HUES64 (cell line): ENCODE measurements around the gene TBC1D14.

Source experiments
- H3K27ac ChIP-seq: 2 replicates; pipeline ENCODE4 v1.7.0; 2013; ENCODE audit warnings: low read depth, low read length, inconsistent platforms
- H3K27me3 ChIP-seq: 2 replicates; pipeline ENCODE4 v1.6.1; 2013; ENCODE audit warnings: mild to moderate bottlenecking, low read length; ENCODE audit not compliant: insufficient read depth
- H3K36me3 ChIP-seq: 2 replicates; pipeline ENCODE4 v1.6.1; 2013; ENCODE audit warnings: mild to moderate bottlenecking, low read length; ENCODE audit not compliant: insufficient read depth
- H3K4me1 ChIP-seq: 2 replicates; pipeline ENCODE4 v1.6.1; 2013; ENCODE audit warnings: mild to moderate bottlenecking, low read length, moderate library complexity; ENCODE audit not compliant: insufficient read depth
- H3K4me3 ChIP-seq: 2 replicates; pipeline ENCODE4 v1.5.1; 2013; ENCODE audit warnings: mild to moderate bottlenecking, low read length, moderate library complexity
- H3K9ac ChIP-seq: 2 replicates; pipeline ENCODE4 v1.6.1; 2013; ENCODE audit warnings: mild to moderate bottlenecking, low read depth, low read length
- H3K9me3 ChIP-seq: 2 replicates; pipeline ENCODE4 v1.6.1; 2013; ENCODE audit warnings: low read depth, low read length; ENCODE audit not compliant: insufficient read depth
- WGBS: fragments of 150-250, 120-280 bp; methylation state at CpG from one replicate; pipeline ENCODE4 v1.1.7; 2013; ENCODE audit warnings: missing lambda C conversion rate; 5-methylcytosine and 5-hydroxymethylcytosine counted together

TBC1D14 gene

GRCh38 chr4:7051905-7052304 lies 142.3 kb downstream of the TBC1D14 start:
- WGBS = 95% methylated on average over 14 of the region's 14 CpGs
- H3K27ac ChIP-seq = no peak overlapping the region
- no peaks in the 10 kb centered on the region for H3K27me3 ChIP-seq
- H3K4me1 ChIP-seq = no peaks in the 10 kb centered on the region
- H3K9ac ChIP-seq = no peak overlapping the region
- H3K4me3 ChIP-seq = no peak overlapping the region
- peaks cover 23% of the 10 kb centered on the region for H3K36me3 ChIP-seq
- no peaks in the 10 kb centered on the region for H3K9me3 ChIP-seq

- no peak overlapping the region for H3K27ac ChIP-seq
Measured at GRCh38 chr4:7052313-7052712, 142.7 kb downstream of the TBC1D14 start.

GRCh38 chr4:7052923-7053715 lies 143.5 kb downstream of the TBC1D14 start:
- WGBS = 91% methylated on average over 20 of the region's 20 CpGs
- Histone ChIP-seq H3K9me3 (no peaks in the 10 kb centered on the region), H3K27ac (no peak overlapping the region), H3K9ac (no peak overlapping the region), H3K4me3 (no peak overlapping the region), H3K36me3 (peaks cover 26% of the 10 kb centered on the region), H3K4me1 (no peaks in the 10 kb centered on the region), H3K27me3 (no peaks in the 10 kb centered on the region)

More at GRCh38 chr4:7052313-7052712, 142.7 kb downstream of the TBC1D14 start:
- Histone ChIP-seq H3K9ac (no peak overlapping the region), H3K4me3 (no peak overlapping the region), H3K9me3 (no peaks in the 10 kb centered on the region), H3K27me3 (no peaks in the 10 kb centered on the region), H3K36me3 (peaks cover 23% of the 10 kb centered on the region), H3K4me1 (no peaks in the 10 kb centered on the region)
- 95% methylated on average over 14 of the region's 14 CpGs for WGBS

GRCh38 chr4:7054106-7054880 lies 144.7 kb downstream of the TBC1D14 start:
- H3K27ac ChIP-seq = no peak overlapping the region

GRCh38 chr4:7055111-7055989 lies 145.7 kb downstream of the TBC1D14 start:
- Histone ChIP-seq H3K4me1 (no peaks in the 10 kb centered on the region), H3K27ac (no peak overlapping the region), H3K9me3 (no peaks in the 10 kb centered on the region), H3K36me3 (peaks cover 47% of the 10 kb centered on the region), H3K4me3 (no peak overlapping the region), H3K27me3 (no peaks in the 10 kb centered on the region), H3K9ac (no peak overlapping the region)
- WGBS = 93% methylated on average over 31 of the region's 31 CpGs

More at GRCh38 chr4:7054106-7054880, 144.7 kb downstream of the TBC1D14 start:
- Histone ChIP-seq H3K9ac (no peak overlapping the region), H3K27me3 (no peaks in the 10 kb centered on the region), H3K4me3 (no peak overlapping the region), H3K4me1 (no peaks in the 10 kb centered on the region), H3K9me3 (no peaks in the 10 kb centered on the region), H3K36me3 (peaks cover 37% of the 10 kb centered on the region)
- WGBS = 96% methylated on average over 52 of the region's 52 CpGs

GRCh38 chr4:7055990-7056325 lies 146.3 kb downstream of the TBC1D14 start:
- H3K36me3 ChIP-seq = peaks cover 53% of the 10 kb centered on the region
- H3K27ac ChIP-seq = no peak overlapping the region
- no peaks in the 10 kb centered on the region for H3K4me1 ChIP-seq
- no peak overlapping the region for H3K9ac ChIP-seq
- 96% methylated on average over 10 of the region's 10 CpGs for whole genome bisulfite sequencing
- H3K27me3 ChIP-seq = no peaks in the 10 kb centered on the region
- no peaks in the 10 kb centered on the region for H3K9me3 ChIP-seq
- no peak overlapping the region for H3K4me3 ChIP-seq

GRCh38 chr4:7058792-7059191 lies 149.2 kb downstream of the TBC1D14 start:
- peaks cover 78% of the 10 kb centered on the region for H3K36me3 ChIP-seq
- H3K4me3 ChIP-seq = no peak overlapping the region
- no peak overlapping the region for H3K27ac ChIP-seq
- no peaks in the 10 kb centered on the region for H3K9me3 ChIP-seq
- H3K9ac ChIP-seq = no peak overlapping the region
- no peaks in the 10 kb centered on the region for H3K27me3 ChIP-seq
- no peaks in the 10 kb centered on the region for H3K4me1 ChIP-seq
- WGBS = 91% methylated on average over 3 of the region's 3 CpGs

- peaks cover 80% of the 10 kb centered on the region for H3K36me3 ChIP-seq
- WGBS = 95% methylated on average over 11 of the region's 11 CpGs
Measured at GRCh38 chr4:7059662-7060061, 150.0 kb downstream of the TBC1D14 start.

GRCh38 chr4:7060346-7061150 lies 150.9 kb downstream of the TBC1D14 start:
- WGBS = 94% methylated on average over 20 of the region's 20 CpGs
- no peak overlapping the region for H3K27ac ChIP-seq
- no peaks in the 10 kb centered on the region for H3K9me3 ChIP-seq
- no peak overlapping the region for H3K4me3 ChIP-seq
- H3K4me1 ChIP-seq = no peaks in the 10 kb centered on the region
- peaks cover 77% of the 10 kb centered on the region for H3K36me3 ChIP-seq
- H3K9ac ChIP-seq = no peak overlapping the region
- no peaks in the 10 kb centered on the region for H3K27me3 ChIP-seq

More at GRCh38 chr4:7059662-7060061, 150.0 kb downstream of the TBC1D14 start:
- Histone ChIP-seq H3K9ac (no peak overlapping the region), H3K27ac (no peak overlapping the region), H3K4me1 (no peaks in the 10 kb centered on the region), H3K9me3 (no peaks in the 10 kb centered on the region), H3K4me3 (no peak overlapping the region), H3K27me3 (no peaks in the 10 kb centered on the region)

- Histone ChIP-seq H3K36me3 (peaks cover 76% of the 10 kb centered on the region), H3K27ac (no peak overlapping the region), H3K9me3 (no peaks in the 10 kb centered on the region), H3K4me1 (no peaks in the 10 kb centered on the region), H3K4me3 (no peak overlapping the region), H3K9ac (no peak overlapping the region), H3K27me3 (no peaks in the 10 kb centered on the region)
- 95% methylated on average over 6 of the region's 6 CpGs for WGBS
Measured at GRCh38 chr4:7061815-7062214, 152.2 kb downstream of the TBC1D14 start.
